Fibroblast of villous mesenchyme (primary cell): ENCODE results near the gene KIF26A. TPM values are rescaled to one million over a fixed set of nuclear protein-coding genes. Genes with fewer than 3 reads are reported as not detected.
"Not testable (repeated sequence)": the region's sequence is repeated elsewhere in the genome, so short reads cannot be mapped to it uniquely, and the experiment has no call there.

ENCODE experiments used
- DNase-seq: peaks from one replicate; pipeline ENCODE4 v3.0.0-alpha.2; 2010; ENCODE audit warnings: low read depth
- H3K4me3 ChIP-seq: 2 replicates; pipeline ENCODE4 v1.5.1; 2011; ENCODE audit warnings: low read depth, mild to moderate bottlenecking, low read length
- total RNA-seq: library from RNA; depleted of rRNA; stranded (reverse); fragments of >200 nt; gene quantifications from 2 replicates; pipeline ENCODE4 v1.2.3, GENCODE V29; 2012
- TF ChIP-seq, protein P1 (sequence below): IDR thresholded peaks from 2 replicates; pipeline ENCODE4 v1.5.1; 2012; ENCODE audit warnings: low read depth, mild to moderate bottlenecking, low read length; ENCODE audit not compliant: insufficient read depth

KIF26A gene
- total RNA-seq, 1 donor, result under 0.01 TPM

DNA sequence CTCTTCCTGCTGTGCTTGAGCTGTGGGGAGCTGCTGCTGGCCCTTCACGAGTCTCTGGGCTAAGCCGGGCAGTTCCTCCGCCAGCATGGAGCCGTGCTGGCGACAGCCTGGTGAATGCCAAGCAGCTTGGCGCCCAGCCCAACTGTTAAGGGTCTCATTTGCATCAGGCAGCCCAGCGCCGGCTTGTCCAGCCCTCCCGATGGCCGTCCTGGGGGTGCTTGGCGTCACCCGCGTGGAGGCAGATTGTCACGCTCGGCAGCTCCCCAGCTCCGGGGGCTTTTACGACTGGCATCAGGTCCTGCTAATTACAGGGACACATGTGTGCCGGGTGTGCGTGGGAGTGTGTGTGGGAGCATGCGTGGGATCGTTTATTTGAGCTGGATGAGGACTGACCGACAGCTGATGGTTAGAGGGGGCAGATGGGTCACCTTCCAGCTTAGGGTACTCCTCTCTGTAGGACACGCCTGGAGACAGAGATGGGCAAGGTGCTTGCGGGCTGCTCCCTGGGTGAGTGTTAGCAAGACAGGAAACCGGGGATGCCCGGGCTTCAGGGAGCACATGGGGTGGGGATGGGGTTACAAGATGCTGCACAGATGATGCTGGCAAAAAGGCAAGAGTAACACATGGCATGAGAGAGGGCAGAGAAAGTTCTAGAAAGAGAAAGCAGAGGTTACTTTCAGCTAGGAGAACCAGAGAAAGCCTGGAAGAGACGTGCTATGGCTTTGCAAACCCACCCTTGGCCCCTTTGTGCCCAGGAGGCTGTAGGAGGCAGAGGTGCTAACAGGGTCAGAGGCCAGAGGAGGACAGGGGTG lies 64.1 kb downstream of the KIF26A start:
- TF ChIP-seq, protein P1, sequence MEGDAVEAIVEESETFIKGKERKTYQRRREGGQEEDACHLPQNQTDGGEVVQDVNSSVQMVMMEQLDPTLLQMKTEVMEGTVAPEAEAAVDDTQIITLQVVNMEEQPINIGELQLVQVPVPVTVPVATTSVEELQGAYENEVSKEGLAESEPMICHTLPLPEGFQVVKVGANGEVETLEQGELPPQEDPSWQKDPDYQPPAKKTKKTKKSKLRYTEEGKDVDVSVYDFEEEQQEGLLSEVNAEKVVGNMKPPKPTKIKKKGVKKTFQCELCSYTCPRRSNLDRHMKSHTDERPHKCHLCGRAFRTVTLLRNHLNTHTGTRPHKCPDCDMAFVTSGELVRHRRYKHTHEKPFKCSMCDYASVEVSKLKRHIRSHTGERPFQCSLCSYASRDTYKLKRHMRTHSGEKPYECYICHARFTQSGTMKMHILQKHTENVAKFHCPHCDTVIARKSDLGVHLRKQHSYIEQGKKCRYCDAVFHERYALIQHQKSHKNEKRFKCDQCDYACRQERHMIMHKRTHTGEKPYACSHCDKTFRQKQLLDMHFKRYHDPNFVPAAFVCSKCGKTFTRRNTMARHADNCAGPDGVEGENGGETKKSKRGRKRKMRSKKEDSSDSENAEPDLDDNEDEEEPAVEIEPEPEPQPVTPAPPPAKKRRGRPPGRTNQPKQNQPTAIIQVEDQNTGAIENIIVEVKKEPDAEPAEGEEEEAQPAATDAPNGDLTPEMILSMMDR, result no peak
- no peak for DNase-seq
- no peak overlapping the region for H3K4me3 ChIP-seq

DNA sequence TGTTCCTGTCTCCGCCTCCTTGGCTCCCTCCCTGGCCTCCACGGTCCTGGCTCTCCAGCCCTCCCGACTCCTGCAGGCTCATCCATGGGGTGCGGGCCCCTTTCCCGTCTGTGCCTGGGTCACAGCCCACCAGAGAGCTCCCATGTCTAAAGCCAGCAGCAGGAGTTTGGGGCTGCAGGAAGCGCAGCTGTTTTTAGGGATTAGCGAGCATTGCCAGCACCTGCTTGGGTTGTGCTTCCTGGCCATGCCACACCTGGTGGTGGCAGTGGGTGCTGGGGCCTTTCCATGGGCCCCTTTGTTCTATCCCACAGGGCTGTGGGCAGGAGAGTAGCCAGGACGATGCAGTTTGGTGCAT lies 64.7 kb downstream of the KIF26A start:
- TF ChIP-seq, protein P1, result no peak
- no peak for DNase-seq

DNA sequence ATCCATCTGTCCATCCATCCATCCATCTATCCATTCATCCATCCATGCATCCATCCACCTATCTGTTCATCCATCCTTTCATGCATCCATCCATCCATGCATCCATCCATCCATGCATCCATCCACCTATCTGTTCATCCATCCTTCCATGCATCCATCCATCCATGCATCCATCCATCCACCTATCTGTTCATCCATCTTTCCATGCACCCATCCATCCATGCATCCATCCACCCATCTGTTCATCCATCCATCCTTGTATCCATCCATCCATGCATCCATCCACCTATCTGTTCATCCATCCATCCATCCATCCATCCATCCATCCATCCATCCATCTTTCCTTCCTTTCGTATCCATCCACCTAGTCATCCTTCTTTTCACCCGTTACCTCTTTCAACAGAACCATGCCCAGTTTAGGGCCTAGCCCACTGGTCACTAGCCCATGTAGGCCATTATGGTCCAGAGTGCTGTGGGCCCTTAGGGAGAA lies 66.3 kb downstream of the KIF26A start:
- H3K4me3 ChIP-seq, result no peak overlapping the region
- DNase-seq, result no peak
- TF ChIP-seq, protein P1, result no peak

More for the DNA sequence above, 64.7 kb downstream of the KIF26A start:
- no peak overlapping the region for H3K4me3 ChIP-seq

DNA sequence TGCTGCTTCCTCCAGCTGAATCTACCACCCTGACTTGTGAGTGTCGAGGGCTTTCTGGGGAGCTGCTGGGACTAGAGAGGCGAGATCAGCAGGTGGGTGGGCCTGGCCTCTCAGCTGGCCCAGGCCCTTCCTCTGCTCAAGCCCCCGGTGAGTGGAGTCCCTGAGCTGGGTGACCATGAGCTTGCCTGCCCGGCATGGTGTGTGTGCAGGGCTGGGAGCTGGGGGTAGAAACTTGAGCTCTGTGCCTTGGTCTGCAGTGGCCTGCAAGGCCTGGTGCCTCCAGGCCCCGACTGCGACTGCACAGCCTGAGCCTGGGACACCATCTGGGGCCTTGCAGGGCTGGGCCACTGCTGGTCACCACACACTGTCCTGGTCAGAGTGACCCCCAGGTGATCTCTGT lies 67.4 kb downstream of the KIF26A start:
- TF ChIP-seq, protein P1, result no peak
- no peak for DNase-seq
- no peak overlapping the region for H3K4me3 ChIP-seq

DNA sequence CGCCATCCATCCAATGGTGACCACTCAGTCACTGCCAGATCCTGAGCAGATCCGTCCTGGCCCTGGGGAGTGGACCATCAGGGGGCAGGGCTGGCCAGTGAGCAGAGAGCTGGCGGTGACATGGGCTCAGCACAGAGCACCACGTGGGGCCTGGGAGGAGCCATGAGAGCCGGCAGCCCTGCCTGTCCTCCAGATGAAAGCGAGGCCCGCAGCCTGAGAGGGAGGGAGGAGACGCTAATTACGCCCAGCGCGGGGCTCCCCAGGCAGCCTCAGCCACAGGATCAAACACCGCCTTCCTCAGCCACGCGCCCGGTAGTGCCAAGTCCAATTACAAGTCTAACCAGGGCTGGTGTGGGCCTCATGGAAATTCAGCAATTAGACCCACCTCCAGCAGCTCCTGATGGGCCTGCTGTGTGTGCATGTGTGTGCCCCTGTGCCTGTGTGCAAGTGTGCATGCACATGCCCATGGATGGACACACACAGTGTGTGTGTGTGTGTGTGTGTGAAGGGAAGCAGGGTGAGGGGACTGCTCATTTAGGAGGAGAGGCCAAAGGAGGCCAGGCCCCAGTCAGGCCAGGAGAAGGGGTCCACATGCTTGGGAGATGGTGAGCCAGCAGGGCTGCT lies 68.0 kb downstream of the KIF26A start:
- H3K4me3 ChIP-seq, result no peak overlapping the region
- no peak for DNase-seq
- TF ChIP-seq, protein P1, result no peak

DNA sequence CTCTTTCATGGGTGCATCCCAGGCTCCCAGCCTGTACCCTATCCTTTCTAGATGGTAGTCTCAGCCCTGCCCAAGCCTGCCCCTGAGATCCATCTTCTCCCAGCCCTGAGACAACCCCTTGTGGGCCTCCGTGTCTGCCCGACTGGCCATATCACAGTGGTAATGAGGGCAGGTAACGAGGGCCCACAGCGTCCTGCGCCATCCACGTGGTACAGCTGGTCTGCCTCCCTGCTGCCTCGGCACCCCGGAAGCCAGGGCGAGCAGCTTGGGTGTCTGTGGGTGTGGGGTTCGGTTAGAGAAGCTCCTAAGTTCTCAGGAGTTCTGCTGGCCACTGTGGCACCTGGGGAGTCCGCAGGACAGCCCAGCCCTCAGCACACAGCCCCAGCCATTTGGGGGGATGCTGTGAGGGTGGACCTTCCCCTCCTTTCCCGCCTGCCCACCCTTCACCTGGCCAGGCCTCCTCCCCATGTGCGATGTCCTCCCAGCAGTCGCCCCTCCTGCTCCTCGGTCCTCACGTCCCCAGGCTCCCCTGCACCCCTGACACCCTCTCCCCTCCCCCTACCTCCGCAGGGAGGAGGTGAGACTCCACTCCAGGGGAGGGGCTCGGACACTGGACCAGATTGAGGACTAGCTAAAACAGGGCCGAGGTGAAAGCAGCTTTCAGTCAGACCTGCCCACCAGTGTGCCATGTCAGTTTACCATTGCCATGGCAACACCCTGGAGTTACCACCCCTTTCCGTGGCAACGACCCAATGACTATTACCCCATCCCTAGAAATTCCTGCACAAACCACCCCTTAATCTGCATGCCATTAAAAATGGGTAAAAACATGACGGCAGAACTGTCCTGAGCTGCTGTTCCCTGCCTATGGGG lies 69.0 kb downstream of the KIF26A start:
- H3K4me3 ChIP-seq, result no peak overlapping the region
- DNase-seq, result no peak
- TF ChIP-seq, protein P1, result no peak

DNA sequence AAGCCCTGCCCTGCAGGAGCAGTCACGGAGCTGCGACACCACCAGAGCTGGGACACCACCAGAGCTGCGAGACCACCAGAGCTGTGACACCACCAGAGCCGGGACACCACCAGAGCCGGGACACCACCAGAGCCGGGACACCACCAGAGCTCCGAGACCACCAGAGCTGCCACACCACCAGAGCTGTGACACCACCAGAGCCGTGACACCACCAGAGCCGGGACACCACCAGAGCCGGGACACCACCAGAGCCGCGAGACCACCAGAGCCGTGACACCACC lies 69.6 kb downstream of the KIF26A start:
- DNase-seq, H3K4me3 ChIP-seq: not testable (repeated sequence)

DNA sequence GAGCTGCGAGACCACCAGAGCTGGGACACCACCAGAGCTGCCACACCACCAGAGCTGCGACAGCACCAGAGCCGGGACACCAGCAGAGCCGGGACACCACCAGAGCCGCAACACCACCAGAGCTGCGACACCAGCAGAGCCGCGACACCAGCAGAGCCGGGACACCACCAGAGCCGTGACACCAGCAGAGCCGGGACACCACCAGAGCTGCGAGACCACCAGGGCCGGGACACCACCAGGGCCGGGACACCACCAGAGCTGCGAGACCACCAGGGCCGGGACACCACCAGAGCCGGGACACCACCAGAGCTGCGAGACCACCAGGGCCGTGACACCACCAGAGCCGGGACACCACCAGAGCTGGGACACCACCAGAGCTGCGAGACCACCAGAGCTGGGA lies 69.9 kb downstream of the KIF26A start:
- DNase-seq, H3K4me3 ChIP-seq: not testable (repeated sequence)

DNA sequence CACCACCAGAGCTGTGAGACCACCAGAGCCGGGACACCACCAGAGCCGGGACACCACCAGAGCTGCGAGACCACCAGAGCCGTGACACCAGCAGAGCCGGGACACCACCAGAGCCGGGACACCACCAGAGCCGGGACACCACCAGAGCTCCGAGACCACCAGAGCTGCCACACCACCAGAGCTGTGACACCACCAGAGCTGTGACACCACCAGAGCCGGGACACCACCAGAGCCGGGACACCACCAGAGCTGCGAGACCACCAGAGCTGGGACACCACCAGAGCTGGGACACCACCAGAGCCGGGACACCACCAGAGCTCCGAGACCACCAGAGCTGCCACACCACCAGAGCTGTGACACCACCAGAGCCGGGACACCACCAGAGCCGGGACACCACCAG lies 70.7 kb downstream of the KIF26A start:
- H3K4me3 ChIP-seq, DNase-seq: not testable (repeated sequence)
